Sigmoid colon (tissue), 3 donors: ENCODE measurements around the gene TPM4.

Experiments used
- CTCF ChIP-seq, 4 experiments: fragments of 450-650 bp in 3 of 4; fragments of 200-600 bp in 1 of 4; IDR thresholded peaks; one replicate each; pipeline ENCODE4 v1.5.1; 2016 to 2019; ENCODE audit warnings: antibody characterized with exemption in 4 of 4, mild to moderate bottlenecking in 3 of 4, moderate library complexity in 2 of 4
- POLR2A ChIP-seq, 2 donors: fragments of 450-650 bp; IDR thresholded peaks; one replicate each; pipeline ENCODE4 v1.6.1; 2016; ENCODE audit warnings: antibody characterized with exemption in 2 of 2, mild to moderate bottlenecking in 2 of 2, moderate library complexity in 2 of 2

- TF ChIP-seq CTCF (IDR thresholded peaks at IDR 0.05) (no peak), POLR2A (IDR thresholded peaks at IDR 0.05) (no peak)
Observed at GRCh38 chr19:16036941-16037340, 39.4 kb upstream of the TPM4 start.
